ENCODE data around the gene WWP2.

DNA sequence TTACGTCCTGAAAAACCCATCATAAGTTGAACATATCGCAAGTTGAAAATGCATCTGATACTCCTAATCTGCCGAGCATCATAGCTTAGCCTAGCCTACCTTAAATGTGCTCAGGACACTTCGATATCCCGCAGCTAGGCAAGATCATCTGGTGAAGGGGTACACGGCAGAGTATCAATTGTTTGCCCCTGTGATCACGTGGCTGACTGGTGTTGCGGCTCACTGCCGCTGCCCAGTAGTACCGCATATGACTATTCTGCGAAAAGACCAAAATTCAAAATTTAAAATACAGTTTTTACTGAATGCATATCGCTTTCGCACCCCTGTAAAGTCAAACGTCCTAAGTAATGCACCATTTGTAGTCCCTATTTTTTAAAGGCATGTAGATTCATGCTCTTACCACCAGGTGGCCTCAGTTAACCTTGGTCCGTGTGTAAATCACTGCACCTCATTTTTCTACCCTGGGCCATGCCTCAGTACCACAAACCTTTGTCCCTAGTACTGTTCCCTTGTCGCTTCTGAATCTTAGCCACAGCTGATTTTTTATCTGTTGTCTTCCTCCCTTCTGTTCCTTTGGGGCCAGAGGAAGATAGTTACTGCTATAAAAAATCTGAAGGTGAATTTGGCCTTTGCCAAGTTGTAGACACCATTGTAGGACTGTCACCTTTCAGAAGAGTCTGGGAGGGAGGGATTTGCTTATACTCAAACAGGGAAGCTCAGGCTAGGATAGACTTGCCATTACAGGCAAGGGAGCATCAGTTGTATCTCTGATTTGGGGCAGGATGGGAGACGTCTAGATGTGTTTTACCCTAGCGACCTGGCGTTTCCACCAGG, 34.4 kb downstream of the WWP2 start:
- TF ChIP-seq CTCF (optimal IDR thresholded peaks at IDR 0.05 in 1 of 3, IDR thresholded peaks at IDR 0.05 in 1 of 3, conservative IDR thresholded peaks at IDR 0.05 in 1 of 3; ENCODE audit: extremely low read depth in 1 of 3, insufficient read depth in 2 of 3, low read length in 3 of 3) = peak; percentile 79 to 90 (median 81)
- no peak for TF ChIP-seq EZH2 (IDR thresholded peaks at IDR 0.05; ENCODE audit: low read length)

Data from keratinocyte (primary cell).